G401.6 (cell line): ENCODE results near the gene JAKMIP1.
"Not testable (repeated sequence)": the region's sequence is repeated elsewhere in the genome, so short reads cannot be mapped to it uniquely, and the experiment has no call there.

Experiments used
- FAIRE-seq: peaks from 2 replicates; lab custom pipeline; 2012; peaks lifted over from hg19 to GRCh38; lab: Jason Lieb, UNC

Gene JAKMIP1

GRCh38 chr4:6008766-6009385 lies 191.5 kb downstream of the JAKMIP1 start:
- FAIRE-seq: no peak

DNA sequence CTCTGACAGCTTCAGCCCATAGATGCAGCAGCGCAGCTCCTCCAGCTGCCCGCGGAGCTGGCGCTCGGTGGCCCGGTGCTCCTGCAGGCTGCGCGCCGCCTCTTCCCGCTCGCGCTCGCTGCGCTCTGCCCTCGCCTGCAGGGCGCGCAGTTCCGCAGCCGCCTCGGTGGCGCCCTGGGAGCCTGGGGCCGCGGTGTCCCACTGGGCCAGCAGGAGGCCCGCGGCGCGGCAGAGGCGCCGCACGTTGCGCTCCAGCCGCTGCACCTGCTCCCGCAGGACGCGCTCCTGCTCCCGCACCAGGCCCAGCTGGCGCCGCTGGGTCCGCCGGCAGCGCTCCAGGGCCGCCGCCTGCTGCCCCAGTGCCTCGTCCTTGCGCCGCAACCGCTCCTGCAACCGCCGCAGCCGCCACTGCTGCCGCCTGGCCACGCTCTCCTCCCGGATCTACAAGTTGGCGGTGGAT lies 192.2 kb downstream of the JAKMIP1 start:
- FAIRE-seq: no peak

DNA sequence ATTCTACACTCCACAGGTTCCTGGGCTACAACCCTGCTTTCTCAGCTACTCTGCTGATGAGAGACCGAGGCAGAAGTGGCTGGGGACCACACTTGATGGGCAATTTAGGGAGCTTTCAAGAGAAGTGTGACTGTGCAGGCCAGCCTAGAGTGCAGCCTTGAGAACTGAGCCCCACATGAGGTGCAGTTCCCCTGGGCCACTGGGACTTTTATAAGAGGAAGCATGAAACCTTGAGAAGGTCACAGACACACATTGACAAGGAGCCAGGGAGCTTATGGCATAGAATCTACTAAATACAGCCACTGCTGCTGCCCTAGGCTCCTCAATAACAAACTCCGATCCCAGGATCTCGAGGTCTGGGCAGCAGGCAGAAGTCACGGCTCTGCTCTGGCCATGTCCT lies 195.2 kb downstream of the JAKMIP1 start:
- no peak for FAIRE-seq

DNA sequence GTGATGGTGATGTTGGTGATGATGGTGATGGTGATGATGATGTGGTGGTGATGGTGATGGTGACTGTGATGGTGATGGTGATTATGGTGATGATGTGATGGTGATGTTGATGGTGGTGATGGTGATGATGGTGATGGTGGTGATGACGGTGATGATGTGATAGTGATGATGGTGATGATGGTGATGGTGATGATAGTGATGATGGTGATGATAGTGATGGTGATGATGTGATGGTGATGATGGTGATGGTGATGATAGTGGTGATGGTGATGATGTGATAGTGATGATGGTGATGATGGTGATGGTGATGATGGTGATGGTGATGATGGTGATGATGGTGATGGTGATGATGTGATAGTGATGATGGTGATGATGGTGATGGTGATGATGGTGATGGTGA lies 196.9 kb downstream of the JAKMIP1 start:
- not testable (repeated sequence) for FAIRE-seq

DNA sequence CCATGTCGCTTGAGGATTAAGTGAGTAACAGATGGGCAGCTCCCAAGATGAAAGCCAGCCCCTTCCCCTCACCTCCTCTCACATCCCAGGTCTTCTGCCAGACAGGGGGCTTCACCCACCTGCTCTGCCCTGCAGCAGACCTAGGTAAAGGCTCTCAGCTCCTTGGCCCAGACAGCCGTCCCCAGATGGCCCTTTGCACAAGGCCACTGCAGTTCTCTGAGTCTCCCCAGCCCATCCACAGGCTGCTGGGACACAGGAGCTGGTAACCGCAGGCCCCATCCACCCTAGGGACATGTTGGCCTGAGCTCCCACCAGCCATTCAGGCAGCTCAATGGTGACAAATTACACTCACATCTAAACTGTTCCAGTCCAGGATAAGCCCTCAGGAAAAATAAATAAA lies 197.4 kb downstream of the JAKMIP1 start:
- FAIRE-seq: no peak

- FAIRE-seq: no peak
Observed at GRCh38 chr4:6002492-6002833, 197.9 kb downstream of the JAKMIP1 start.

DNA sequence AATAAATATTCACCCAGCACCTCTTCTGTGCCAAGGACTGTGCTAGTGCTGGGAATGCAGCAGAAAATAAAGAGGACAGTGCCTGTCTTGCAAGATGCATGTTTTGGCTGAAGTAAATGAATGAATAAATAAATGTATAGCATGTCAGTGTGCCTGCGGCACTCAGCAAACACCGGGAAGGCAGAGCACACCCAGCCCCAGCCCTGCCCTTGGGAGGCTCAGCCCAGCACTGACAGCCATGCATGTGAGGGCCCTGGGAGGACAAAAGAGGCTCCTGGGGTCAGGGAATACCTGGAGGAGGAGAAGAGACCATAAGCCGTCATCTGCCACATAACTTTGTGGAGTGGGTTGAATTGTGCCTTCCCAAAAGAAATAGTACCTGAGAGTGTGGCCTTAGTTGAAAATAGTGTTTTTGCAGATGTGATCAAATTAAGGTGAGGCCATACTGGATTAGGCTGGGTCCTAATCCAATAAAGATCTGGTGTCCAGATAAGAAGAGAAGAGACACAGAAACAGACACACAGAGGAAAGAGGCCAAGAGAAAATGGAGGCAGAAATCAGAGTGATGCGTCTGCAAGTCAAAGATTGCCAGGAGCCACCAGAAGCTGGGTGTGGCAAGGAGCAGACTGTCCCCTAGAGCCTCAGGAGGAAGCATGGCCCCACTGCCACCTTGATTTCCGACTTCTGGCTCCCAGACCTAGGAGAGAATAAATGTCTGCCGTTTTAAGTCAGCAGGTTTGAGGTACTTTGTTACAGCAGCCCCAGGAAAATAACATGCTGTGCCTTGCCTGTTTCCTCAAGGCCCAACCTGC lies 198.5 kb downstream of the JAKMIP1 start:
- FAIRE-seq: no peak

DNA sequence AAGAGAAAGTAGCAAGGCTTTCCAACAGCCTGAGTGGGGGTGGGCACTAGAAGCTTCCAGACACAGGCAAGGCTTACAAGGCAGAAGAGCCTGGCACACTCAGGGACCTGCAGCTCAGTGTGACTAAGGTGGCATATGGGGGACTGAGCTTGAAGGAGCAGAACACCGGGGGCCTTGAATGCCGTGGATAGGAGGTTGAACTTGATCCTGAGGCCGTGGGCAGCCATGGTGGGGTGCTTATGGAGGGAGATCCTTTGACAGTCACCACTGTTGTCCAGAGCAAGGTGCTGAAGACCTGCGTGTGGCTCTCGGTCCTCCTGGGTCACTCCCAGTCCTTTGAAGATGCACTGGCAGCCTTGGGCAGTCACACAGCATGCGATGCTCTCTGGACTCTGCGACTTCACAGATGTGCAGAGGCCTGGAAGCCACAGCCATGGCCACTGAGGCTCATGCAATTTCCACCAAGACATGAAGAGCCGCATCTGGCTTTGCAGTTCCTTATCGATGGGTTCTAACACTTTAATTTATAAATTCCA lies 200.5 kb downstream of the JAKMIP1 start:
- no peak for FAIRE-seq

DNA sequence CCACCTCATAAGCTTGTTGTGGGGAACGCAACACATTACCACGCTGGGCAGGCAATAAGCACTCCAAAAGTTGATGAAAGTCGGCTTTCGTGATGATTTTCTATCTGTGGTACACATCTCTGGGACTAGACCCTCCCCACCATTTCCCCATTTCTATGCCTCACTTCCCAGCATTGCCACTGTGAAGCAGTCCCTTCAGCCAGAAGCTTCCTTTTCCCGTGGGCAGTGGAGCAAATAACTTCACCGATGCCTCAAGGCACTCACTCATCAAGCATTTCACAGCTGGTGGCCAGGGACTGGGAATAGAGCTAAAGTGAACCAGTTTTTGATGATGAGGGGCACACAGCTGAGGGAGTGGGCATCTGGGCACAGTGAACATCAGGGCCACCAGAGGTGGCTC lies 201.0 kb downstream of the JAKMIP1 start:
- FAIRE-seq: no peak

- no peak for FAIRE-seq
Observed at GRCh38 chr4:5998333-5998936, 201.9 kb downstream of the JAKMIP1 start.

DNA sequence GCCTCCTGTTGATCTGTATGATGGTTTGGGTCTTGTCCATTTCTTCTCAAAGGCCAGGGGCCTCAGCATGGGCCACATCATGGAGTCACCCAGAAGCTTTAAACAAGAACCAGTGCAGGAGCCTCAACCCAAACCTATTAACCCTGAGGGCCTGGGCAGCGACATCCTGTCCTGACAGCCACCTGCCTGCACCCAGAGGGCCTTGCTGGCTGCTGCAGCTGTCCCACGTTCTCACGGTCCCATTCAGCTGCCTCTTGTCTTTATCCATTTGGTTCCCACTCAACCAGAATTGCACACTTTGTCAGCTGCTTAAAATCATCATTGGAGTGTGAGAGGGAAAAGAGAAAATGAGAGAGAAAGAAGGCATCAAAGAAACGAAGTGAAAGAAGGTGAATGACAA lies 203.7 kb downstream of the JAKMIP1 start:
- FAIRE-seq: no peak

DNA sequence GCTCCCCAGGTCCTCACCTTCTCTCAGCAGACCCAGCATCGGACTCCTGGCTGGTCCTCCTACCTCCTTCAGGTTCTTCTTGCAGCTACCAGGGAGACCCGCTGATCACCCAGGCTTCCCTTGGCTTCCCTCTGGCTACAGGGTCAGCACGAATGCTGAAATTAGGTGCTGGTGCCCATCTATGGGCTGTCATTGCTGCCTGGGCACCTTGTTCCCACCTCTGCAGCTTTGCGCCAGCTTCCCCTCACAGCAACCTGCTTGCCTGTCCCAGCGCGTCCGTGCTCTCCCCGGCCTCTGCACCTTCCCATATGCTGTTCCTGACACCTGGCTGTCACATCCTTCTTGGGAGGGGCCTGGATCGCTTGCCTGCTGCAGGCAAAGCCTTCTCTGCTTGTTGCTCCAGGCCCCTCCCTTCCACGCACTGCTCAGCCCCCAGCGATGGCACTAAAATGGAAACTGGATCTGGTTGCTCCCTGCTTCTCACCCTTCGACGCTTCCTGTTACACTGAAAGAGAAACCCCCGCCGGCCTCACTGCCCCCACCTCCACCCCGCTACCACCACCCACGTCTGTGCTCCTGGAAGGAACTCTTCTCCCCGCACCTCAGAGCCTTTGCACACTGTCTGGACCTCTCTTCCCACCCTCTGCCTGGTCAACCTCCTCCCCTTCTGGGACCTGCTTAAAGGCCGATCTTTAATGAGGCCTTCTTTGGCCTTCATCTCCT lies 204.3 kb downstream of the JAKMIP1 start:
- no peak for FAIRE-seq

GRCh38 chr4:5993876-5994811 lies 206.2 kb downstream of the JAKMIP1 start:
- no peak for FAIRE-seq

GRCh38 chr4:5993346-5993745 lies 207.0 kb downstream of the JAKMIP1 start:
- FAIRE-seq: not testable (repeated sequence)

GRCh38 chr4:5992828-5993321 lies 207.5 kb downstream of the JAKMIP1 start:
- FAIRE-seq: no peak

DNA sequence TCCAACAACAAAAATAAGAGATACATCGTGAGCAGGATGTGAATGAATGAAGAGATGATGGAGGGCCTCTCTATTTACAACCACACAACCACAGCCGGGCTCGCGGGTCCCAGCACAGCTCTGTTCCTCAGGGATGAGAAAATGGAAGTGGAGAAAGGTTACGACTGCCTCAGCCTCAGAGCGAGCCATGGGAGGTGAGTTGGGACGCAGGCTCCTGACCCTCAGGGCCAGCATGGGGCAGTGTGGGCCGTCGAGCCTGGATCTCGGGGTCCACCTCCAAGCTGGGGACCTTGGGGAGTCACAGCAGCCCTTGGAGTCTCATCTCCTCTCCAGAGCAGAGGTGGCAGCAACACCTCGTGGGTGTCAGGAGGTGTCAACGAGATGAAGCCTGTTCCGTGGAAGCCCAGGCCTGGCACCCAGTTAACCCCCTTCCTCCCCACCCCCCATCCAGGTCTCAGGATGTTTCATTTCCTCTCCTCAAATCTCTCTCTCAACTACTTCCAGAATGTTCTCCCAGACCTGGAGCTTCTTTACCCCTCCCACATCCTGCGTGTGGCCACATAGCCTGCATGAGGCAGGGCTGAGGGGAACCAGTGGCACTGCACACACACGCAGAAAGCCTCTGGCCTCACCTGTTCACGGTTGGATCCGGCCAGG lies 208.1 kb downstream of the JAKMIP1 start:
- FAIRE-seq: no peak

DNA sequence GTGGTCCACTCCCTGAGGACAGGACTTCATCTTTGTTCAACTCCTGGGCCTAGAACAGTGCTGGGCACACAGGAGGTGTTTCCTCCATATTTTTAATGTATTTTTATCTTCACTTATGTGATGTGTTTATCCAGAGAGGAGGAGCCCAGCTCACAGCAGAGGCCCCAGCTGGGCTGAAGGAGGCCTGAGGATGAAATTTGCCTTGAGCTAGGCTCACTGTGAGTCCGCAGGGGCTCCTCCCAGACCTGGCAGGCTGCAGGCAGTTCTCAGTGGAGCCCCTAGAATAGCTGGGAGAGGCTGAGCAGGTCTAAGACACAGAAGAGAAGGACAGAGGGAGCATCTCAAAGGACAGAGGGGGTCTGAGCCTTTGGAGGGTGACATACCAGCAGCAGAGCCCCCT lies 208.9 kb downstream of the JAKMIP1 start:
- no peak for FAIRE-seq

GRCh38 chr4:5990446-5991160 lies 209.7 kb downstream of the JAKMIP1 start:
- FAIRE-seq: no peak

DNA sequence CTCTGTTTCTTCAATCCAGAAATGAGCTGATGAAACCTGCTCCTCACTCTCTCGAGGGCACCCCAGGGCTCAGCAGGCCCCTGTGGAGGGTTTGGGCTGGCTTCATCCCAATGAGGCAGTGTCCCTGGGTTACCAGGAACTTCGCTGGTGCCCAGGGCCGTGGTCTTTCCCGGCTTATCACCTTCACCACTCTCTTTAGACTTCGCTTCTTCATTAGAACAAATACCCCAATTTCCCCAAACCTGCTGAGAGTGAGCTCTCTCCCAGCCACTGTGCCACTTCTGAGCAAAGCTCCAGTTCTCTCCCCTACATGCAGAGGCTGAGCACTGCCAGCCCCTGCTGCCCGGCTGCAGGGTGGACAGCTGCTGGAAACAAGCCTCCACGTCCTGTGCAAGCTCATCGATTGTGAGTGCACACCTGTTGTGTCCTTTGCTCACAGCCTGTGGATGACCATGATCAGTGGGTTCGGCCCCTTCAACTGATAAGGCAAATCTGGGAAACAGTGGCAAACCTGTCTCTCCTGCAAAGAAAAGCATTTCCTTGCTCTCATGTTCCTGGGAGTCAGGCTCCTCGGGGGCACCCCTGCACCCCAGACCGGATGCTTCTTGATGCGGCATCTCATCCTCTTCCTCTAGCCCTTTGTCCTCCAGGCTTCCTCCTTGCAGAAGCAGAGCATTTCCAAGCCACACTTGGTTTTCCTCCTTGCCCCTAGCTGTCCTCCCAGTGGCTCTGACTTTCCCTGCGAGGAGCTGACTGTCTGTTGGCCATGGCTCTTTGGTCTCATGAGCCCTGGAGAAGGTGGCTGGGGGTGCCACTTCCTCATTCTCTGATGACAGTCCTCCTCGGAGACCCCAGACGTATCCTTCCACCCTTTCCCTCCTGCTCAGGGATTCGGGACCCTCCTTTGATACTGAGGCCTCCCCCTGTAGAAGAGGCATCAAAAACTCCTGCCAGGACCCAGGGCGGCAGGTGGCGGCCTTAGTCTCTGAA lies 210.8 kb downstream of the JAKMIP1 start:
- no peak for FAIRE-seq
